Erythroblast (primary cell): ENCODE data around the gene ERFL.

Experiments
- GATA1 ChIP-seq: IDR thresholded peaks from 2 replicates; pipeline ENCODE4 v1.6.1; 2011; ENCODE audit warnings: low read depth, mild to moderate bottlenecking, control low read depth, low read length, moderate library complexity
- POLR2A ChIP-seq: IDR thresholded peaks from 2 replicates; pipeline ENCODE4 v1.6.1; 2011; ENCODE audit warnings: mild to moderate bottlenecking, low read length

GRCh38 chr19:41897181-41897580 lies 31.1 kb downstream of the ERFL start:
- no peak for TF ChIP-seq POLR2A
- no peak for TF ChIP-seq GATA1
